ENCODE measurements around the gene NPM1. TPM values are rescaled to one million over a fixed set of nuclear protein-coding genes. Genes with fewer than 3 reads are reported as not detected.
"Not testable (repeated sequence)": the region's sequence is repeated elsewhere in the genome, so short reads cannot be mapped to it uniquely, and the experiment has no call there.

Gene NPM1
- total and polyA plus RNA-seq, 3 experiments from 2014 or later = 603 to 4,687 (median 4,412) TPM

- H3K4me1 ChIP-seq (ENCODE audit: insufficient read depth, low read length) = peaks cover 5% of the 10 kb centered on the region
- Mint-ChIP-seq H3K36me3 (peaks cover 0 to 90% (median 43%) of the 10 kb centered on the region in 3 donors), H3K27ac (peak overlapping the region in 4 of 8 donors; percentile 16 to 76 (median 42)), H3K9me3 (no peaks in the 10 kb centered on the region), H3K4me1 (peaks cover 19 to 60% (median 46%) of the 10 kb centered on the region in 3 donors), H3K27me3 (no peaks in the 10 kb centered on the region), H3K4me3 (no peak overlapping the region)
- ChIA-PET CTCF (interaction anchor here (1.3 kb wide), 1 partner anchor 12 kb away, joined by 3 read pairs; no protein-coding TSS in a partner anchor), POLR2A (interaction anchor here (0.7 kb wide), 1 partner anchor 465 kb away, joined by 3 read pairs; no protein-coding TSS in a partner anchor)
- peaks cover 49% of the 10 kb centered on the region for H3K36me3 ChIP-seq (ENCODE audit: insufficient read depth, low read length)
- H3K9me3 ChIP-seq (ENCODE audit: low read length) = no peaks in the 10 kb centered on the region
- no peak overlapping the region for H3K27ac ChIP-seq (ENCODE audit: low read depth, low read length)
- H3K27me3 ChIP-seq (ENCODE audit: insufficient read depth, low read length, poor library complexity, severe bottlenecking) = no peaks in the 10 kb centered on the region
- DNase-seq = no peak
- no peak overlapping the region for H3K4me3 ChIP-seq (ENCODE audit: low read length)
These were observed 21.8 kb downstream of the NPM1 start for GRCh38 chr5:171409164-171410136.

GRCh38 chr5:171410181-171410580, 22.5 kb downstream of the NPM1 start:
- Mint-ChIP-seq H3K4me3 (no peak overlapping the region), H3K27ac (peak overlapping the region in 1 of 8 donors; percentile 27), H3K27me3 (no peaks in the 10 kb centered on the region), H3K9me3 (no peaks in the 10 kb centered on the region), H3K4me1 (peaks cover 19 to 55% (median 43%) of the 10 kb centered on the region in 3 donors), H3K36me3 (peaks cover 0 to 84% (median 43%) of the 10 kb centered on the region in 3 donors)
- H3K4me1 ChIP-seq (ENCODE audit: insufficient read depth, low read length) = peaks cover under 1% of the 10 kb centered on the region
- no peaks in the 10 kb centered on the region for H3K27me3 ChIP-seq (ENCODE audit: insufficient read depth, low read length, poor library complexity, severe bottlenecking)
- POLR2A ChIA-PET = interaction anchor here (0.7 kb wide), 1 partner anchor 465 kb away, joined by 3 read pairs; no protein-coding TSS in a partner anchor
- DNase-seq = no peak
- H3K9me3 ChIP-seq (ENCODE audit: low read length) = no peaks in the 10 kb centered on the region
- H3K4me3 ChIP-seq (ENCODE audit: low read length) = no peak overlapping the region
- no peak overlapping the region for H3K27ac ChIP-seq (ENCODE audit: low read depth, low read length)
- CTCF ChIA-PET = no interaction called here
- H3K36me3 ChIP-seq (ENCODE audit: insufficient read depth, low read length) = peaks cover 49% of the 10 kb centered on the region

GRCh38 chr5:171412186-171412585, 24.5 kb downstream of the NPM1 start:
- Mint-ChIP-seq H3K4me3 (no peak overlapping the region), H3K27me3 (no peaks in the 10 kb centered on the region), H3K36me3 (peaks cover 0 to 65% (median 33%) of the 10 kb centered on the region in 3 donors), H3K9me3 (no peaks in the 10 kb centered on the region), H3K27ac (peak overlapping the region in 3 of 8 donors; percentile 19 to 70 (median 54)), H3K4me1 (peaks cover 6 to 35% (median 26%) of the 10 kb centered on the region in 3 donors)
- ChIA-PET CTCF (no interaction called here), POLR2A (no interaction called here)
- peaks cover 32% of the 10 kb centered on the region for H3K36me3 ChIP-seq (ENCODE audit: insufficient read depth, low read length)
- no peaks in the 10 kb centered on the region for H3K27me3 ChIP-seq (ENCODE audit: insufficient read depth, low read length, poor library complexity, severe bottlenecking)
- H3K4me3 ChIP-seq (ENCODE audit: low read length) = no peak overlapping the region
- no peak overlapping the region for H3K27ac ChIP-seq (ENCODE audit: low read depth, low read length)
- no peaks in the 10 kb centered on the region for H3K4me1 ChIP-seq (ENCODE audit: insufficient read depth, low read length)
- no peaks in the 10 kb centered on the region for H3K9me3 ChIP-seq (ENCODE audit: low read length)
- no peak for DNase-seq

- Mint-ChIP-seq H3K4me3 (no peak overlapping the region), H3K27ac (peak overlapping the region in 3 of 8 donors; percentile 8 to 74 (median 43)), H3K9me3 (no peaks in the 10 kb centered on the region), H3K4me1 (peaks cover 5 to 24% (median 15%) of the 10 kb centered on the region in 3 donors), H3K27me3 (no peaks in the 10 kb centered on the region), H3K36me3 (peaks cover 0 to 54% (median 26%) of the 10 kb centered on the region in 3 donors)
- Histone ChIP-seq H3K36me3 (ENCODE audit: insufficient read depth, low read length) (peaks cover 20% of the 10 kb centered on the region), H3K4me1 (ENCODE audit: insufficient read depth, low read length) (no peaks in the 10 kb centered on the region), H3K9me3 (ENCODE audit: low read length) (no peaks in the 10 kb centered on the region), H3K27me3 (ENCODE audit: insufficient read depth, low read length, poor library complexity, severe bottlenecking) (no peaks in the 10 kb centered on the region), H3K4me3 (ENCODE audit: low read length) (no peak overlapping the region), H3K27ac (ENCODE audit: low read depth, low read length) (no peak overlapping the region)
- ChIA-PET CTCF (no interaction called here), POLR2A (no interaction called here)
- no peak for DNase-seq
These were observed 25.7 kb downstream of the NPM1 start for GRCh38 chr5:171413153-171413910.

GRCh38 chr5:171413993-171414392, 26.3 kb downstream of the NPM1 start:
- H3K4me3 ChIP-seq (ENCODE audit: low read length); H3K4me3 Mint-ChIP-seq; H3K27ac Mint-ChIP-seq; H3K9me3 ChIP-seq (ENCODE audit: low read length); DNase-seq; H3K27ac ChIP-seq (ENCODE audit: low read depth, low read length); CTCF ChIA-PET; H3K27me3 ChIP-seq (ENCODE audit: insufficient read depth, low read length, poor library complexity, severe bottlenecking); H3K27me3 Mint-ChIP-seq; H3K9me3 Mint-ChIP-seq; H3K4me1 ChIP-seq (ENCODE audit: insufficient read depth, low read length); POLR2A ChIA-PET: not testable (repeated sequence)
- Mint-ChIP-seq H3K36me3 (peaks cover 0 to 48% (median 22%) of the 10 kb centered on the region in 3 donors), H3K4me1 (peaks cover 8 to 21% (median 15%) of the 10 kb centered on the region in 3 donors)
- peaks cover 14% of the 10 kb centered on the region for H3K36me3 ChIP-seq (ENCODE audit: insufficient read depth, low read length)

- Histone ChIP-seq H3K27me3 (ENCODE audit: insufficient read depth, low read length, poor library complexity, severe bottlenecking) (no peaks in the 10 kb centered on the region), H3K4me3 (ENCODE audit: low read length) (no peak overlapping the region), H3K9me3 (ENCODE audit: low read length) (no peaks in the 10 kb centered on the region), H3K27ac (ENCODE audit: low read depth, low read length) (no peak overlapping the region), H3K36me3 (ENCODE audit: insufficient read depth, low read length) (peaks cover 14% of the 10 kb centered on the region), H3K4me1 (ENCODE audit: insufficient read depth, low read length) (peaks cover 5% of the 10 kb centered on the region)
- ChIA-PET POLR2A (interaction anchor here (0.6 kb wide), 1 partner anchor 1145 kb away, joined by 4 read pairs; no protein-coding TSS in a partner anchor), CTCF (interaction anchor here (0.7 kb wide), 1 partner anchor 1443 kb away, joined by 3 read pairs; no protein-coding TSS in a partner anchor)
- DNase-seq = no peak
- Mint-ChIP-seq H3K9me3 (no peaks in the 10 kb centered on the region), H3K27me3 (peaks cover 0 to 3% of the 10 kb centered on the region in 2 donors), H3K27ac (no peak overlapping the region), H3K36me3 (peaks cover 0 to 37% (median 17%) of the 10 kb centered on the region in 3 donors), H3K4me1 (peaks cover 6 to 16% (median 16%) of the 10 kb centered on the region in 3 donors), H3K4me3 (no peak overlapping the region)
These were observed 27.6 kb downstream of the NPM1 start for GRCh38 chr5:171415115-171415730.

- peaks cover 13% of the 10 kb centered on the region for H3K4me1 ChIP-seq (ENCODE audit: insufficient read depth, low read length)
- Mint-ChIP-seq H3K36me3 (peaks cover 0 to 25% (median 12%) of the 10 kb centered on the region in 3 donors), H3K27me3 (peaks cover 8 to 10% of the 10 kb centered on the region in 2 donors), H3K4me3 (no peak overlapping the region), H3K9me3 (no peaks in the 10 kb centered on the region), H3K4me1 (peaks cover 10 to 21% (median 18%) of the 10 kb centered on the region in 3 donors), H3K27ac (no peak overlapping the region)
- H3K27me3 ChIP-seq (ENCODE audit: insufficient read depth, low read length, poor library complexity, severe bottlenecking) = peaks cover 11% of the 10 kb centered on the region
- H3K4me3 ChIP-seq (ENCODE audit: low read length) = no peak overlapping the region
- no peak overlapping the region for H3K27ac ChIP-seq (ENCODE audit: low read depth, low read length)
- POLR2A ChIA-PET = no interaction called here
- H3K9me3 ChIP-seq (ENCODE audit: low read length) = no peaks in the 10 kb centered on the region
- no peak for DNase-seq
- CTCF ChIA-PET = no interaction called here
- H3K36me3 ChIP-seq (ENCODE audit: insufficient read depth, low read length) = peaks cover 6% of the 10 kb centered on the region
These were observed 28.8 kb downstream of the NPM1 start for GRCh38 chr5:171416160-171417049.
